NCI-H510A treated with DMSO at 0.1 percent for 48 hours (cell line): ENCODE measurements around the gene SDC3.

Experiments
- DNase-seq: peaks from one replicate; lab custom pipeline; 2025; lab: John Stamatoyannopoulos, UW

Gene SDC3

GRCh38 chr1:30888391-30888790, 20.2 kb downstream of the SDC3 start:
- DNase-seq: no peak

GRCh38 chr1:30887485-30888315, 20.9 kb downstream of the SDC3 start:
- no peak for DNase-seq

GRCh38 chr1:30886710-30887428, 21.7 kb downstream of the SDC3 start:
- DNase-seq: no peak

- DNase-seq: no peak
Measured at GRCh38 chr1:30885570-30886522, 22.7 kb downstream of the SDC3 start.

GRCh38 chr1:30884723-30885122, 23.8 kb downstream of the SDC3 start:
- no peak for DNase-seq

GRCh38 chr1:30883389-30884172, 25.0 kb downstream of the SDC3 start:
- no peak for DNase-seq

GRCh38 chr1:30882678-30883388, 25.7 kb downstream of the SDC3 start:
- DNase-seq: no peak

GRCh38 chr1:30881319-30882181, 27.0 kb downstream of the SDC3 start:
- DNase-seq: no peak

- no peak for DNase-seq
Measured at GRCh38 chr1:30880678-30881318, 27.8 kb downstream of the SDC3 start.

- peak; percentile 21 for DNase-seq
Measured at GRCh38 chr1:30879940-30880677, 28.4 kb downstream of the SDC3 start.

GRCh38 chr1:30879126-30879786, 29.3 kb downstream of the SDC3 start:
- DNase-seq: no peak

GRCh38 chr1:30878559-30878958, 30.0 kb downstream of the SDC3 start:
- no peak for DNase-seq

GRCh38 chr1:30878016-30878415, 30.5 kb downstream of the SDC3 start:
- DNase-seq: no peak

- no peak for DNase-seq
Measured at GRCh38 chr1:30877205-30877912, 31.2 kb downstream of the SDC3 start.

GRCh38 chr1:30876451-30877204, 31.9 kb downstream of the SDC3 start:
- DNase-seq: no peak

- DNase-seq: no peak
Measured at GRCh38 chr1:30875916-30876315, 32.6 kb downstream of the SDC3 start.

GRCh38 chr1:30875197-30875596, 33.4 kb downstream of the SDC3 start:
- DNase-seq: no peak
